Measurements from ENCODE around the gene PSME1.

PSME1 gene

DNA sequence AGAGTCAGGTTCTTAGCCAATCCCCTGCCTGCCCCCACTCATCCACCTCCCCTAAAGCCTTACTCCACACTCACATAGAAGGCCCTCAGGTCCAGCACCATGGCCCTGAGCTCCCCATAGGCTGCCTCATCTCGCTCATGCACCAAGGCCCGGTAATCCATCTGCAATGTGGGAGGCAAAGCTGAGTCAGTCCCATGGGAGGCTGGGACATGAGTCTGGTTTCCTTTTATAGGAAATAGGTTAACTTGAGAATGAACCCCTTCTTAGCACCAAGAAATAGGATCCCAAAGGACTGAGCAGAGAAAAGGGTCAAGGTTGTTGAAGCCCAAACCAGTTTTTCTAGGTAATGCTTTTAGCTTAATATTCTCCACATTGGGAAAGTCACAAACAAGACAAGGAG, 7.5 kb downstream of the PSME1 start:
- TF ChIP-seq TAF1 (IDR thresholded peaks at IDR 0.05; ENCODE audit: low read depth, low read length) (no peak), POLR2A (IDR thresholded peaks at IDR 0.05; ENCODE audit: low read depth, low read length) (no peak), PAX5 (IDR thresholded peaks at IDR 0.05; ENCODE audit: insufficient read depth, low read length, severe bottlenecking) (no peak), POLR2AphosphoS5 (IDR thresholded peaks at IDR 0.05; ENCODE audit: low read depth, low read length) (no peak), SPI1 (IDR thresholded peaks at IDR 0.05; ENCODE audit: low read depth, low read length) (no peak), POU2F2 (IDR thresholded peaks at IDR 0.05; ENCODE audit: low read depth, low read length) (no peak)
- no peak for FAIRE-seq

DNA sequence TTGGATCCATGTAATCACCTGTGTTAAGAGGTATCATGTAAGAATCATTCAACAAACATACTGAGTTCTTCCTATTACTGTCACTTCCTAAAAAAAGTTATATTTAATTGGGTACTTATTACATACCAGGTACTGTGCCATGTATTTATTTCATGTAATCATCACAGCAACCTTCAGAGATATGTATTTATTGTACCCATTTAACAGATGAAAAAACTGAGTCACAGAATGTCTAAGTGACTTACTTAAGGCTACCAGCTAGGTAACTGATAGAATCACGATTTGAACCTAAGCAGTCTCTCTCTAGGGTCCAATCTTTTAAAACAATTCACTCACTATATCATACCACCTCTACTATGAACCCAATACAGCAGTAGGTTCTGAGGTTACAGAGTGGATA, 8.5 kb downstream of the PSME1 start:
- DNase-seq (ENCODE audit: insufficient read length, low spot score) (no peak), FAIRE-seq (no peak)
- TF ChIP-seq PAX5 (IDR thresholded peaks at IDR 0.05; ENCODE audit: insufficient read depth, low read length, severe bottlenecking) (no peak), SPI1 (IDR thresholded peaks at IDR 0.05; ENCODE audit: low read depth, low read length) (no peak), TAF1 (IDR thresholded peaks at IDR 0.05; ENCODE audit: low read depth, low read length) (no peak), POLR2AphosphoS5 (IDR thresholded peaks at IDR 0.05; ENCODE audit: low read depth, low read length) (no peak), POU2F2 (IDR thresholded peaks at IDR 0.05; ENCODE audit: low read depth, low read length) (no peak), POLR2A (IDR thresholded peaks at IDR 0.05; ENCODE audit: low read depth, low read length) (no peak)

More for the DNA sequence above, 7.5 kb downstream of the PSME1 start:
- no peak for DNase-seq (ENCODE audit: insufficient read length, low spot score)

GRCh38 chr14:24145219-24145618, 9.2 kb downstream of the PSME1 start:
- DNase-seq (ENCODE audit: insufficient read length, low spot score) = no peak
- TF ChIP-seq POU2F2 (IDR thresholded peaks at IDR 0.05; ENCODE audit: low read depth, low read length) = no peak
- no peak for FAIRE-seq

GRCh38 chr14:24145690-24146452, 9.9 kb downstream of the PSME1 start:
- FAIRE-seq (peak; percentile 23), DNase-seq (ENCODE audit: insufficient read length, low spot score) (no peak)
- TF ChIP-seq POU2F2 (IDR thresholded peaks at IDR 0.05; ENCODE audit: low read depth, low read length) (no peak), SPI1 (IDR thresholded peaks at IDR 0.05; ENCODE audit: low read depth, low read length) (no peak), PAX5 (IDR thresholded peaks at IDR 0.05; ENCODE audit: insufficient read depth, low read length, severe bottlenecking) (no peak), POLR2A (IDR thresholded peaks at IDR 0.05; ENCODE audit: low read depth, low read length) (no peak), POLR2AphosphoS5 (IDR thresholded peaks at IDR 0.05; ENCODE audit: low read depth, low read length) (no peak), TAF1 (IDR thresholded peaks at IDR 0.05; ENCODE audit: low read depth, low read length) (no peak)

DNA sequence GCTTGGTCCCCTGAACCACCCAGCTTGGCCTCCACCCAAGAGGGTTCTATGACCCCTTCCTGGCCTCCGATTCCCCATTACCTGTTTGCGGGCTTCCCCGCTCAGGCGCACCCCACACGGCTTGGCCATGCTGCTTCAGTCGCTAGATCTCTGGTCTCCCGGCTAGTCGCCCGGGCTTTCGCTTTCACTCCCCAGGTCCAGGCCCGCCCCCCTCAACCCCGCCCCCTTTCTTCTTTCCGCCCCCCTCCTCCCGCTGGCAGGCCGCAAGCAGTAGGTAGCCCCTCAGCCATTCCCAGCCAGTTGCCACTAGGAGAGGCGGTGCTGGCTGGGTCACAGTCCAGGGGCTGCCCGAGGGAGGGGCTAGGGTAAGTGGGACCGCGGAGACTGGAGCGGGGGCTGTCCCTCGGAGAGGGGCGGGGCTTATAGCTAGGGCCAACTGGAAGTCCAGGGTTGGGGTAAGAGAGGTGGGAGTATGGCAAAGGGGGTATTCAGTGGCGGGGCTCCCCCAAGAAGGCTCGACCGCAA, 10.5 kb downstream of the PSME1 start, which contains the start of gene PSME2:
Gene PSME2, minus strand, starts transcription at position 158 of the 525 bp plus-strand sequence. Its CDS starts 29 bp downstream, at position 129.
- peak; percentile 92 for DNase-seq (ENCODE audit: insufficient read length, low spot score)
- FAIRE-seq = peak; percentile 93
- TF ChIP-seq TAF1 (IDR thresholded peaks at IDR 0.05; ENCODE audit: low read depth, low read length) = no peak
- TF ChIP-seq POLR2AphosphoS5 (IDR thresholded peaks at IDR 0.05; ENCODE audit: low read depth, low read length) = peak; percentile 83
- TF ChIP-seq SPI1 (IDR thresholded peaks at IDR 0.05; ENCODE audit: low read depth, low read length) = no peak
- TF ChIP-seq PAX5 (IDR thresholded peaks at IDR 0.05; ENCODE audit: insufficient read depth, low read length, severe bottlenecking) = peak; percentile 68
- 0 out of 2 replicates have a peak, but pooled peaks have one; percentile 12 for TF ChIP-seq POU2F2 (IDR thresholded peaks at IDR 0.05; ENCODE audit: low read depth, low read length)
- TF ChIP-seq POLR2A (IDR thresholded peaks at IDR 0.05; ENCODE audit: low read depth, low read length) = peak; percentile 78

- peak; percentile 30; the same call in 1 of the 2 replicates for TF ChIP-seq POLR2AphosphoS5 (IDR thresholded peaks at IDR 0.05; ENCODE audit: low read depth, low read length)
- TF ChIP-seq TAF1 (IDR thresholded peaks at IDR 0.05; ENCODE audit: low read depth, low read length) = no peak
- FAIRE-seq (peak; percentile 98), DNase-seq (ENCODE audit: insufficient read length, low spot score) (peak; percentile 95)
These were observed 11.2 kb downstream of the PSME1 start, which contains the start of gene RNF31 for GRCh38 chr14:24146978-24147760. TSS of gene RNF31 (plus strand) at chr14:24147498. CDS start at chr14:24147699, 201 bp downstream.

DNA sequence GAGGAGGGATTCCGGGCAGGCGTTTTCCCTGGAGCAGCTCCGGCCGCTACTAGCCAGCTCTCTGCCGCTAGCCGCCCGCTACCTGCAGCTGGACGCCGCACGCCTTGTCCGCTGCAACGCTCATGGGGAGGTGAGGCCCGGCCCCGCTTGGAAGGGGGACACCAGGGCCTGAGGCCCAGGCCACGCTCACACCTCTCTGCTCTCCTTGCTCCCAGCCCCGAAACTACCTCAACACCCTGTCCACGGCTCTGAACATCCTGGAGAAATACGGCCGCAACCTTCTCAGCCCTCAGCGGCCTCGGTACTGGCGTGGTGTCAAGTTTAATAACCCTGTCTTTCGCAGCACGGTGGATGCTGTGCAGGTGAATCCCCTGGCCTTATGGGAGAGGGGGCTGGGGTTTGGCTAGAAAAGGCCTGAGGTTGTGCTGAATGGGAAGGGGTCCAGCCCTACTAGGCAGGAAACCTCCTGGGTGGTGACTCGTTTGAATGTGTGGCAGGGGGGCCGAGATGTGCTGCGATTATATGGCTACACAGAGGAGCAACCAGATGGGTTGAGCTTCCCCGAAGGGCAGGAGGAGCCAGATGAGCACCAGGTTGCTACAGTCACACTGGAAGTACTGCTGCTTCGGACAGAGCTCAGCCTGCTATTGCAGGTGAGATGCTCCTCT, 11.9 kb downstream of the PSME1 start:
- DNase-seq (ENCODE audit: insufficient read length, low spot score) (no peak), FAIRE-seq (no peak)
- TF ChIP-seq PAX5 (IDR thresholded peaks at IDR 0.05; ENCODE audit: insufficient read depth, low read length, severe bottlenecking) = no peak
- no peak for TF ChIP-seq POLR2A (IDR thresholded peaks at IDR 0.05; ENCODE audit: low read depth, low read length)
- no peak for TF ChIP-seq SPI1 (IDR thresholded peaks at IDR 0.05; ENCODE audit: low read depth, low read length)
- no peak for TF ChIP-seq POU2F2 (IDR thresholded peaks at IDR 0.05; ENCODE audit: low read depth, low read length)
- TF ChIP-seq TAF1 (IDR thresholded peaks at IDR 0.05; ENCODE audit: low read depth, low read length) = no peak
- no peak; the same call in 1 of the 2 replicates for TF ChIP-seq POLR2AphosphoS5 (IDR thresholded peaks at IDR 0.05; ENCODE audit: low read depth, low read length)

DNA sequence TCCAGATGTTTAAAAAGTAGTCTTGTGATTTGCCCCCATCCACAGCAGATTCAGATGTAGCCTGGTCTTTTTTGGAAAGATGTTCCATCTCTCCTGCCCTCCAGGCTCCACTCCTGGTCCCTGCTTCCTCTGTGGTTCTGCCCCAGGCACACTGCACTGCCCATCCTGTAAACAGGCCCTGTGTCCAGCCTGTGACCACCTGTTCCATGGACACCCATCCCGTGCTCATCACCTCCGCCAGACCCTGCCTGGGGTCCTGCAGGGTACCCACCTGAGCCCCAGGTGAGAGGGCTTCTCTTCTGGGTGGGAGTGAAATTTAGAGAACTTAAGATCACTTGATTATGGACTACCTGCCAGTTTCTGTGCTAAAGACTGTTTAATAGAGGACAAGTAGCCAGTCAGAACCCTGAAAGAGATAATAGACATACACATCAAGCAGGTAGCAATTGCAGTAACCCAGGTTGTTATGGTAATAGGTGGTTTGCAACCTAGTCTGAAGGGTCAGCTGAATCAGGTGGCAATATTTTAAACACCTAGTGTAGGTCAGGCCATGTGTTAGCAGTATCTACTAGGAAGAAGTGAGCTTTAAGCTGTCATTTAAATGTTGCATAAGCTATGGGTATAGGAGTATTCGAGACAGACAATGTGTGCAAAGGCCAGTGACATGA, 13.4 kb downstream of the PSME1 start:
- no peak for FAIRE-seq
- TF ChIP-seq POLR2AphosphoS5 (IDR thresholded peaks at IDR 0.05; ENCODE audit: low read depth, low read length) (no peak), POU2F2 (IDR thresholded peaks at IDR 0.05; ENCODE audit: low read depth, low read length) (no peak), TAF1 (IDR thresholded peaks at IDR 0.05; ENCODE audit: low read depth, low read length) (no peak), SPI1 (IDR thresholded peaks at IDR 0.05; ENCODE audit: low read depth, low read length) (no peak), POLR2A (IDR thresholded peaks at IDR 0.05; ENCODE audit: low read depth, low read length) (no peak), PAX5 (IDR thresholded peaks at IDR 0.05; ENCODE audit: insufficient read depth, low read length, severe bottlenecking) (no peak)

More for the DNA sequence above, 13.4 kb downstream of the PSME1 start:
- no peak for DNase-seq (ENCODE audit: insufficient read length, low spot score)

Data from GM12891 (cell line).